DOHH2 (cell line): ENCODE data around the gene TOMT.

Source experiments
- H3F3A ChIP-seq: fragments of 200-600 bp; sonication (generic), shearing (Covaris generic); 2 replicates; pipeline ENCODE4 v1.6.0; 2016; ENCODE audit warnings: antibody characterized with exemption, mild to moderate bottlenecking; ENCODE audit not compliant: control insufficient read depth, insufficient read depth
- H3K27ac ChIP-seq: fragments of 200-600 bp; sonication (generic); 2 replicates; pipeline ENCODE4 v1.5.1; 2014; ENCODE audit warnings: low read depth, mild to moderate bottlenecking, low read length, moderate library complexity
- H3K27me3 ChIP-seq: fragments of 200-600 bp; sonication (generic); 2 replicates; pipeline ENCODE4 v1.6.1; 2014; ENCODE audit warnings: mild to moderate bottlenecking, low read length, mixed read lengths; ENCODE audit not compliant: control insufficient read depth
- H3K36me3 ChIP-seq: fragments of 200-600 bp; sonication (generic); 2 replicates; pipeline ENCODE4 v1.6.1; 2014; ENCODE audit warnings: mild to moderate bottlenecking, low read length, moderate library complexity, mixed read lengths; ENCODE audit not compliant: control insufficient read depth
- H3K4me1 ChIP-seq: fragments of 200-600 bp; sonication (generic); 2 replicates; pipeline ENCODE4 v1.6.1; 2014; ENCODE audit warnings: mild to moderate bottlenecking, low read length, mixed read lengths; ENCODE audit not compliant: control insufficient read depth
- H3K4me2 ChIP-seq: fragments of 200-600 bp; sonication (generic); 2 replicates; pipeline ENCODE4 v1.6.0; 2014; ENCODE audit warnings: mild to moderate bottlenecking, low read length, moderate library complexity
- H3K4me3 ChIP-seq: fragments of 200-600 bp; sonication (generic); 2 replicates; pipeline ENCODE4 v1.5.1; 2014; ENCODE audit warnings: mild to moderate bottlenecking, low read length, mixed read lengths
- H3K79me2 ChIP-seq: fragments of 200-600 bp; sonication (generic); 2 replicates; pipeline ENCODE4 v1.6.1; 2014; ENCODE audit warnings: mild to moderate bottlenecking, low read length, mixed read lengths; ENCODE audit not compliant: control insufficient read depth
- H3K9me2 ChIP-seq: fragments of 200-600 bp; sonication (generic); replicated peaks from 2 replicates; pipeline ENCODE4 v1.6.1; 2014; ENCODE audit warnings: mild to moderate bottlenecking, low read length, mixed read lengths; ENCODE audit not compliant: control insufficient read depth
- H3K9me3 ChIP-seq: fragments of 200-600 bp; sonication (generic); 2 replicates; pipeline ENCODE4 v1.6.1; 2014; ENCODE audit warnings: antibody characterized with exemption, low read length, mixed read lengths; ENCODE audit not compliant: control insufficient read depth, insufficient read depth
- H4K20me1 ChIP-seq: fragments of 200-600 bp; sonication (generic); 2 replicates; pipeline ENCODE4 v1.6.0; 2014; ENCODE audit warnings: low read depth, mild to moderate bottlenecking, antibody characterized with exemption, low read length, moderate library complexity; ENCODE audit not compliant: control insufficient read depth, insufficient read depth
- CTCF ChIP-seq: fragments of 200-600 bp; sonication (generic); IDR thresholded peaks from one replicate; pipeline ENCODE4 v1.5.1; 2014; ENCODE audit warnings: antibody characterized with exemption, mild to moderate bottlenecking, low read depth, low read length; ENCODE audit not compliant: poor library complexity, severe bottlenecking
- EZH2phosphoT487 ChIP-seq: fragments of 200-600 bp; sonication (generic); IDR thresholded peaks from 2 replicates; pipeline ENCODE4 v1.6.1; 2017; ENCODE audit warnings: borderline replicate concordance, mild to moderate bottlenecking, antibody characterized with exemption, low read length, moderate library complexity, mixed read lengths

TOMT gene

GRCh38 chr11:72069200-72069599 lies 36.5 kb upstream of the TOMT start:
- Histone ChIP-seq H3F3A (no peaks in the 10 kb centered on the region), H3K79me2 (peaks cover 85% of the 10 kb centered on the region), H3K4me3 (no peak overlapping the region), H4K20me1 (peaks cover 13% of the 10 kb centered on the region; the same call in 1 of the 2 replicates), H3K4me1 (peaks cover 35% of the 10 kb centered on the region), H3K27ac (no peak overlapping the region), H3K9me2 (no peaks in the 10 kb centered on the region), H3K36me3 (peaks cover 54% of the 10 kb centered on the region), H3K4me2 (no peak overlapping the region), H3K27me3 (no peaks in the 10 kb centered on the region), H3K9me3 (no peaks in the 10 kb centered on the region)
- TF ChIP-seq CTCF (no peak), EZH2phosphoT487 (no peak)

- Histone ChIP-seq H4K20me1 (peaks cover 13% of the 10 kb centered on the region; the same call in 1 of the 2 replicates), H3K4me2 (peak overlapping the region; percentile 23; the same call in 1 of the 2 replicates), H3K9me3 (no peaks in the 10 kb centered on the region), H3F3A (no peaks in the 10 kb centered on the region), H3K36me3 (peaks cover 54% of the 10 kb centered on the region), H3K4me1 (peaks cover 35% of the 10 kb centered on the region), H3K4me3 (no peak overlapping the region), H3K79me2 (peaks cover 90% of the 10 kb centered on the region), H3K9me2 (no peaks in the 10 kb centered on the region), H3K27me3 (no peaks in the 10 kb centered on the region), H3K27ac (no peak overlapping the region)
- no peak for TF ChIP-seq EZH2phosphoT487
- no peak for TF ChIP-seq CTCF
Measured at GRCh38 chr11:72069787-72070251, 35.9 kb upstream of the TOMT start.

- no peaks in the 10 kb centered on the region for H3F3A ChIP-seq
- peaks cover 38% of the 10 kb centered on the region for H3K4me1 ChIP-seq
- H3K9me3 ChIP-seq = no peaks in the 10 kb centered on the region
- H3K4me2 ChIP-seq = no peak overlapping the region
- no peaks in the 10 kb centered on the region for H3K9me2 ChIP-seq
- TF ChIP-seq EZH2phosphoT487 = no peak
- no peak for TF ChIP-seq CTCF
- H3K4me3 ChIP-seq = no peak overlapping the region
- H3K27me3 ChIP-seq = no peaks in the 10 kb centered on the region
- H3K36me3 ChIP-seq = peaks cover 56% of the 10 kb centered on the region
- no peak overlapping the region for H3K27ac ChIP-seq
- peaks cover 16% of the 10 kb centered on the region; the same call in 1 of the 2 replicates for H4K20me1 ChIP-seq
- H3K79me2 ChIP-seq = peaks cover 95% of the 10 kb centered on the region
Measured at GRCh38 chr11:72070491-72070890, 35.2 kb upstream of the TOMT start.
